Measurements from ENCODE around the gene MAP7D1.
"Not testable (repeated sequence)": the region's sequence is repeated elsewhere in the genome, so short reads cannot be mapped to it uniquely, and the experiment has no call there.

Gene MAP7D1

DNA sequence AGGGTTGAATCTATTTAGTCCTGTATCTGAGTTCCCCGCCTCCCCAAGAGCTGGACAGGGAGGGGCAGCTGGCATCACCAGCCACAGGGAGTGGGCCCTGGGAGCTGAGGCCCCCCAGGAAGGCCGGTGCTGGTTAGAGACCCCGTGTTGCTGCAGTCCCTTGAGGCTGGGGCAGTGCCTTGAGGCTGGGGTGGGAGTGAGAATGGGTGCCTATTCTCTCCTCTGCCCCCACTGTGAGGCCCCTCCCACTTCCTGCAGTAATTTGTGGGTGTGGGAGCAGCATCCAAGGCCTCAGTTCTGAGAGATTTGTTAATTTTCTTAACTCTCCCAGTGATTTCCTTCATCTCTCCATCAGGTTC lies 4.1 kb upstream of the MAP7D1 start:
- no peak for DNase-seq (ENCODE audit: low read depth in 2 of 2)

DNA sequence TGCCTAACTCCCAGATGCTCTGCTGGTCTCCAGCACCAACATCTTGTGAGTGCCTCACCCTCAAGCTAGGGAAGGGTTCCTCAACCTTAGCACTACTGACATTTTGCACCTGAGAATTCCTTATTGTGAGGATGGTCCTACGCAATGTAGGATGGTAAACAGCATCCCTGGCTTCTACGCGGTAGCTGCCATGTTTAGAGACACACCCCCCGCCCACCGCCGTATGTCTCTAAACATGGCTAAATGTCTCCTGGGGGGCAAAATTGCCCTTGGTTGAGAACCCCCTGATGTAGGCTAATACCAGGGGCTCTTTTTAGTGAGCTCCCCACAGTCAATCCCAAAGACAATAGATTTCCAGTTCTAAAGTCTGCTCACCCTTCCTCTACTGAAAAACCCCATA lies 2.5 kb upstream of the MAP7D1 start:
- no peak for DNase-seq (ENCODE audit: low read depth in 2 of 2)

GRCh38 chr1:36154335-36154734 lies 1.6 kb upstream of the MAP7D1 start:
- no peak for DNase-seq (ENCODE audit: low read depth in 2 of 2)

DNA sequence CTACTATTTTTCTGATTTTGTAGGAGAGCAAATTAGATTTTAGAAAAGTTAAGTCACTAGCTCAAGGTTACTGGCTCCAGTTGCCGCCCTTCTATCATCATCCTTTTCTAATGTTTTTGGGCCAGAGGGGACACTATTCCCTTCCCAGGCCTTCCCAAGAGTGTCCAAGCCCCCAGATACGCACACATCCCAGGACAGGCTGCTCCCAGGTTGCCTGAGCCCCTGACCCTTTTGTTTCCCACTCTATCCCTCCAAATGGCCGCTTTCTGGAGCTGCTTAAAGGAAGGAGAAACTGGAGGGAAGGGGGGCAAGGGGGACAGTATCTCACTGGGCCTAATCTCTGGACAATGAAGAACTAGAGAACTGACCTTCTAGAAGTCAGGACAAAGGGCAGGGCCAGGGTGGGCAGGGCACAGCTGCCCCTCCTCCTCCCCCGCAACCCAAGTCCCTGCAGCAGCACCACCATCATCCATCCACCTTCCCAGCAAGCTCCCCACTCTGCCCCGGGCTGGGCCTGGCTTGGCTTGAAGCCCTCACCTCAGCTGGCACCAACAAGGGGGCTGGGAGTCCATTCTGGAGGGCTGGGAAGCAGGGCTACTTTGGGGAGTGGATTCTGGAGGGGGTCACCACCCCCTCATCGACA lies 1.1 kb upstream of the MAP7D1 start:
- no peak for DNase-seq (ENCODE audit: low read depth in 2 of 2)

GRCh38 chr1:36156329-36157114 lies 562 bp downstream of the MAP7D1 start:
- no peak for DNase-seq (ENCODE audit: low read depth in 2 of 2)

- DNase-seq (ENCODE audit: low read depth in 2 of 2), result no peak
These were observed 1.3 kb downstream of the MAP7D1 start for GRCh38 chr1:36157115-36157903.

DNA sequence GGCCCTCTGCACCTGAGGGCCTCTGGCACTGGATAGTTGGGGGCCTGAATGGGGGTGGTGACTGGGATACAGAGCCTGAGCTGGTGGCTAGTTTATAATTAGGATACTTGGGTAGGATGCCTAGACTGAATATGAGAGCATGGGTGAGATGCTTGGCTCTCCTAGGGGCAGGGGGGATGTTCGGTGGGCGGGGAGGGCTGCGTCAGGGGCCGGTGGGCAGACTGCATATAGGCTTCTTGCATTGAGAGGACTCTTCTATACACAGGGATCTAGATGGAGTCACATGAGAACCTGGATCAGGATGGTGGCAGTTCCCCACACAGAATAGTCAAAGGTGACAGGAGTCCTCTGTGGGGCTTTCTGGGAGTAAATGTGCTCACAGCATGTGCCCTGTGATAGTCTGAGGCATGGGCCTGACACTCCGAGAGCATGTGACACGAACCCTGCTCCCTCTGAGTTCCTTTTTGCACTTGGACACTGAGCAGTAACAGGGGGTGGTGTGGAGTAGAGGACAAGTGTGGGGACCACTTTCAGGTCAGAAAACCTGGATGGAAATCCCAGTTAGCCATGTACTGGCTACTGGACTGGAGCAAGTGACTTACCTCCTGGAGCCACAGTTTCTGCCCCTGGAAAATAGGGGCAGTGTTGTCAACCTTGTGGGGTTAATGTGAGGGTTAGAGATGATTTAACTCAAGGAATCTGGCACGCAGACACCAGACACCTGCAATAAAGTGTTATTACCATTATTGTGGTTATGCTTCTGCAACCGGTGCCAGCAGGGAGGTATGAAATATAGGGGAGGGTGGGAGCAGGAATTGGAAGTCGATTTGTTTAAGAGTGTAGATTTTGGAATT lies 2.2 kb downstream of the MAP7D1 start:
- DNase-seq (ENCODE audit: low read depth in 2 of 2), result no peak

GRCh38 chr1:36158827-36159252 lies 2.9 kb downstream of the MAP7D1 start:
- DNase-seq (ENCODE audit: low read depth in 2 of 2), result not testable (repeated sequence)

DNA sequence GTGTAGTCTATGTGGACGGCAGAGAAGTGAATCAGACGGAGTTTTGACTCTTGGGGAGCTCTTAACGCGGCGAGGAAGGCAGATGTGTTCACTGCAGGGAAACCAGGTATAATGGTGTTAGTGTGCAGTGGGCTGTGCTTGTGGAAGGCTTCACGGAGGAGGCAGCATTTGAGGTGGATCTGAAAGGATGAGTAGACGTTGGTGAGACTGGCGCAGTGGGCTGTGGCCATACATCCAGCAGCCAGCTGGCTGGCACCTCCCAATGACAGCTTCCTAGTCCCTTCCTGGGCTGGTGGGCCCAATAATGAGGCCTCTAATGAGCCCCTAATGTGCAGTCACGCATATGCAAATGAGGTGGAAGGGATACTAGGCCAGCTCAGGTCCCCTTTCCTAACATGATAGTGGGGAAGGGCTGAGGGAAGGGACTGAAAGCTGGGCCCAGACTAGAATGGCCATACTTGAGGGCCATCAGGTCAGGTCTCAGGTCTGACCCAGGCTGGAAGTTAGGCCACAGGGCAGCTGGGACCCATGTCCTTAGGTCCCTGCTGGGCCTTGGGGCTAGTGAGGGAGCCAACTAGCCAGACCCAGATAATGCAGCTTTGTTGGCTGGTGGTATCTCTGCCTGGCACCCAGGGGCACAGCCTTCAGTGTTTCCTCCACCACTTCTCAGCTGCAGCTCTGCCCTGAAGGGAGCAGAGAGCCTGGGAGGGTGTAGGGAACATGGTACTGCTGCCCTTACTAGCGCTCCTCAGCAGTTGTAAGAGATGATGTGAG lies 3.8 kb downstream of the MAP7D1 start:
- no peak for DNase-seq (ENCODE audit: low read depth in 2 of 2)

DNA sequence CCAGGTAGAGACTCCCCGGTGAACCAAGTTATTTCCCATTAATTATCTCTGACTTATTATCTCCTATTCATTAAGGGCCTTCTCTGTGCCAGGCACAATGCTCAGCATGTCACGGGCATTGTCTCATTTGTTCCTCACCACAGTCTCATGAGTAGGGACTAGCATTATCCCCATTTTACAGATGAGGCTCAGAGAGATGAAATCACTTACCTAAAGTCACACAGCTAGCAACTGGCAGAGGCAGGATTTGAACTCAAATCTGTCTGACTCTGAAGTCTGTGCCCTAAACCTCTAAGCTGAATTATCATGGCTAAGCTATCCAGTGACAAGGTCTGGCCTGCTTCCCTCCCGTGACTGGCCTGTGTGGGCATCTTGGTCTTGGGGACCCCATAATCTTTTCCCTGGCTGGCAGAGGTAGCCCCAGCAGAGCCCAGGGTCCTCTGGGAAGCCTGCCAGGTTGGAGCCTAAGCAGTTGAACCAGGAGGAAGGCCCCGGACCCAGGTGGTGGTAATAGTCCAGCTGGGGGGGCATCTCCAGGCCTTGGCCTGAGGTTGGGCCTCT lies 4.5 kb downstream of the MAP7D1 start:
- no peak for DNase-seq (ENCODE audit: low read depth in 2 of 2)

DNA sequence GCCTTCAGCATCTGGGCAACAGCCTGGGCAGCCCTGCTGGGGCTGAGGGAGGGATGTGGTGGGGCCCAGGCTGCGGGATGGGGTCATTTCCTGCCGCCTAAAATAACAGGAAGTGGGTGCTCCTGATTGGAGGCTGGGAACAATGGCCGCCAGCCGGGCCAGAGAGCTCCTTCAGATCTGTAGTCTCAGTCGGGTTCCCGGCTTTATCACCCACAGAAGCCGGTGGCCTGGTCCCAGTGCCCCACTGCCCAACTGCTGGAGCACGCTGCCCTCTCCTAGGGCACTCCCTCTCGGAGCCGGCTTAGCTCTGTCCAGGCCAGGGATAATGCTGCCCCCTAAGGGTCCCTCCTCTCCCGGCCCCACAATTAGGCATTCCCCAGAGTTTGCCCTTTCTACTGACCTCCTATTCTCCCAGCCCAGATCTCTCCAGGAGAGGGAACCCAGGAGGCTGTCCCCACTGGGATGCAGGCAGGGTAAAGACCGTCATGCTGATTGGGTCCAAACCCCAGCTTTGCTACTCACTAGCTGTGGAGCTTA lies 5.1 kb downstream of the MAP7D1 start:
- no peak for DNase-seq (ENCODE audit: low read depth in 2 of 2)

- no peak for DNase-seq (ENCODE audit: low read depth in 2 of 2)
These were observed 5.9 kb downstream of the MAP7D1 start for GRCh38 chr1:36161641-36162531.

GRCh38 chr1:36162680-36163239 lies 6.8 kb downstream of the MAP7D1 start:
- no peak for DNase-seq (ENCODE audit: low read depth in 2 of 2)

DNA sequence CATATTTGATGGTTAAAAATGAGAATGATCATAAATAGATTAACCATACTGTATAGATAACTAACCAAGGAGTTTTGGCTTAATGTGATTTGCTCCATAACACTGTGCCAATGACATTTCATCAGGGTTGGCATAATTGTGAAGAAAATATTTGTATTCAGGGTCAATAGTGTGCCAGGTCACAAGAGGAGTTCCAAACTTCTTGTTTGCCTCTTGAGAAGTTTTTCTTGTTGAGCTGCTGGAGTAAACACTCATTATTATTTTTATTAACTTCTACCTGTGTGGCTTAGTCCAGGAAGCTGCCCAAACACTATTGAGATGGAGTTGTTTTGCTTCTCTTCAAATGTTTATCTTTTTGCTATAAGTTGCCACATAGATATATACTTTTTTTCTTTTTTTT lies 7.5 kb downstream of the MAP7D1 start:
- no peak for DNase-seq (ENCODE audit: low read depth in 2 of 2)

GRCh38 chr1:36164361-36164760 lies 8.4 kb downstream of the MAP7D1 start:
- DNase-seq (ENCODE audit: low read depth in 2 of 2), result no peak

DNA sequence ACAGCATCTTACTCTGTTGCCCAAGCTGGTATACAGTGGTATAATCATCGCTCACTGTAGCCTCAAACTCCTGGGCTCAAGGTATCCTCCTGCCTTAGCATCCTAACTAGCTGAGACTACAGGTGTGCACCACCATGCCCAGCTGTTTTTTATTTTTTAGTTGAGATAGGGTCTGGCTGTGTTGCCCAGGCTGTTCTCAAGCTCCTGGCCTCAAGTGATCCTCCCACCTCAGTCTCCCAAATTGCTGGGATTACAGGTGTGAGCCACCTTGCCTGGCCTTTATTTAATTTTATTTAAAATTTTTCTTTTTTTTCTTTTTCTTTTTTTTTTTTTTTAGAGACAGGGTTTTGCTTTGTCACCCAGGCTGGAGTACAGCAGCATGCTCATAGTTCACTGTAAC lies 9.2 kb downstream of the MAP7D1 start:
- no peak for DNase-seq (ENCODE audit: low read depth in 2 of 2)

- DNase-seq (ENCODE audit: low read depth in 2 of 2), result no peak
These were observed 10.2 kb downstream of the MAP7D1 start for GRCh38 chr1:36166136-36166535.

- DNase-seq (ENCODE audit: low read depth in 2 of 2), result no peak
These were observed 11.3 kb downstream of the MAP7D1 start for GRCh38 chr1:36166938-36167905.
